ENCODE data around the gene RNPEPL1. TPM values are rescaled to one million over a fixed set of nuclear protein-coding genes. Genes with fewer than 3 reads are reported as not detected.
A peak's percentile ranks its signal among the peaks of the same experiment; 100 is the strongest.

Gene RNPEPL1
- total RNA-seq, 4 donors from 2014 or later = 31.9 to 124 (median 99.6) TPM

DNA sequence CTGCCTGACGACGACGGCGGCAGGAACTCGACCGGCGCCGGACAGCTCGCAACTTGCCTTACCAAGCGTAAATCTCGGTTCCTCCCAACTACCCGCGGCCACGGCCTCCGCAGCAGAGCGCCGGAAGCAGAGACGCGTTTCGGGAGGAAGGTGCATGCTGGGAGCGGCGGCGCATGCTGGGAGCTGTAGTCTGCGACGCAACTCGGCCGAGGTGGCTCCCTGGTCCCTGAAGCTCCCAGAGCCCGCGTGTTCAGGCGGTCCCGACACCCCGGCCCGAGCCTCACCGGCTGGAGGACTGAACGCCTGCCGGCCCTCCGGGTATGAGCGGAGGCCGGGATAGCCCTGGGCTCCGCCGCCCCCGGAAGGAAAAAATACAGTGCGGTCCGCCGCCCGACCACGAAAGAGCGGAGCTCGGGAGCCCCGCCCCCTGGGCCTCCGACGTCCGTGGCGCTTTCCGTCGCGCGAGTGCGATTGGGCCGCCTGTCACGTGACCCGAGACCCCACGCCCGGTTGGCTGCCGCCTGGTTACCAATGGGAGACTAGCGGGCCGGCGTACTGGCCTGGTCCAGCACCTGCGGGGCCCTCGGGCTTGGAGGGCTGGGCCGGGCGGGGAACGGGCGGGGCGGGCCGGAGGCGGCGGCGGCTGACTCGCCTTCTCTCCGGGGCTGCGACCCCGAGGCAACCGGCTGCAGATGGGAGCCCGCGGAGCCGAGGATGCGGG, 18.1 kb downstream of the RNPEPL1 start, which contains the start of gene CAPN10:
TSS of gene CAPN10 (plus strand) at position 537 of the 721 bp plus-strand sequence. CDS start at position 715, 178 bp downstream.
- intact Hi-C loops (cut with DNase I; ENCODE audit: low total_unique reads) = loop anchor here (1.0 to 10.0 kb wide), 6 partner anchors 20 to 1048 kb away; partner anchors contain the start of genes ATG4B, DUSP28, NDUFA10 and SNED1
- H3K9me3 ChIP-seq = no peaks in the 10 kb centered on the region
- H3K27me3 ChIP-seq = no peaks in the 10 kb centered on the region
- DNase-seq = peak; percentile 98 to 99
- peaks cover 32 to 35% of the 10 kb centered on the region in 2 donors for H3K4me1 ChIP-seq
- TF ChIP-seq, protein P1, sequence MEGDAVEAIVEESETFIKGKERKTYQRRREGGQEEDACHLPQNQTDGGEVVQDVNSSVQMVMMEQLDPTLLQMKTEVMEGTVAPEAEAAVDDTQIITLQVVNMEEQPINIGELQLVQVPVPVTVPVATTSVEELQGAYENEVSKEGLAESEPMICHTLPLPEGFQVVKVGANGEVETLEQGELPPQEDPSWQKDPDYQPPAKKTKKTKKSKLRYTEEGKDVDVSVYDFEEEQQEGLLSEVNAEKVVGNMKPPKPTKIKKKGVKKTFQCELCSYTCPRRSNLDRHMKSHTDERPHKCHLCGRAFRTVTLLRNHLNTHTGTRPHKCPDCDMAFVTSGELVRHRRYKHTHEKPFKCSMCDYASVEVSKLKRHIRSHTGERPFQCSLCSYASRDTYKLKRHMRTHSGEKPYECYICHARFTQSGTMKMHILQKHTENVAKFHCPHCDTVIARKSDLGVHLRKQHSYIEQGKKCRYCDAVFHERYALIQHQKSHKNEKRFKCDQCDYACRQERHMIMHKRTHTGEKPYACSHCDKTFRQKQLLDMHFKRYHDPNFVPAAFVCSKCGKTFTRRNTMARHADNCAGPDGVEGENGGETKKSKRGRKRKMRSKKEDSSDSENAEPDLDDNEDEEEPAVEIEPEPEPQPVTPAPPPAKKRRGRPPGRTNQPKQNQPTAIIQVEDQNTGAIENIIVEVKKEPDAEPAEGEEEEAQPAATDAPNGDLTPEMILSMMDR (IDR thresholded peaks at IDR 0.05 in 4 of 5, conservative IDR thresholded peaks at IDR 0.05 in 1 of 5) = peak in 2 of 5 experiments; percentile 43 to 54
- peak; percentile 80 to 83 for TF ChIP-seq POLR2A (IDR thresholded peaks at IDR 0.05)
- H3K27ac ChIP-seq = peak within 1 kb of the TSS; percentile 91 to 98 (median 96)
- peak within 1 kb of the TSS; percentile 74 to 98 (median 92) for H3K4me3 ChIP-seq
- peak; percentile 93 to 95 for ATAC-seq
- H3K36me3 ChIP-seq = peaks cover 0 to 4% of the 10 kb centered on the region in 2 donors
- in situ Hi-C loops (cut with MboI; ENCODE audit: low sequenced_read_pairs in 4 of 4) = no loop called here

DNA sequence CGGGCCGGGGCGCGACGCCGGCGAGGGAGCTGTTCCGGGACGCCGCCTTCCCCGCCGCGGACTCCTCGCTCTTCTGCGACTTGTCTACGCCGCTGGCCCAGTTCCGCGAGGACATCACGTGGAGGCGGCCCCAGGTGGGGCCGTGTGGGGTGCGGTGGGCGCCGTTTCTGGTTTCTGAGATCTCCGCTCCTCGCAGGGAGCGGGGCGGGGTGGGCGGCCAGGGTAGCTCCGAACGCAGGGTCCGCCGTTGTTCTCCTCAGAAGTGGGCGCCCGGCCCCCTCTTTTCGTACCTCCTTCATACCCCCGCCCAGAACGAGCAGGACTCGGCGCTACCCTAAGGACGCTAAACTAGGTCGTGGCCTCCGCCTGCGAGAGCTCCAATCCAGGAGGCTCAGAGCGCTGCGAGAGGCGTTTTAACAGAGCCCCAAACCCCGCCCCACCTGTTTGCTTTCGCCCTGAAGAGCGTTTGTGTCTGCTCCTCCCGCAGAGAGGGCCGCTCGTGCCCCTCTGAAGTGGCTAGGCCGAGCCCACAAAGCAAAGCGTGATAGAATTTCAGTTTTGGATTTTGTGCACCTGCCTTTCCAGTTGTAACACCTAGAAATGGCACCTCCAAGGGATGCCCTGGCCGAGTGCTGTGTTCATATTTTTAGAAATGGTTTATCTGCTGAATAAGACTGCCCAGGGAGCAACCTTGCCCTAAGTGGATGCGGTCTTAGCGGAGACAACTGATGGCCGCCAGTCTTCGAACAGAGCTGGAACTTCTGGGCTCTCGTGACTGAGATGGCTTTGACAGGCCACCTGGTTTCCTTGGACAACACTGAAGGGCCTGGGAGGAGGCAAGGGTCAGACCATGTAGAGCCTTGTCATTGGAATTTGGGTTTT, 18.9 kb downstream of the RNPEPL1 start:
- in situ Hi-C loops (cut with MboI; ENCODE audit: low sequenced_read_pairs in 4 of 4) = no loop called here
- TF ChIP-seq, protein P1 (IDR thresholded peaks at IDR 0.05 in 4 of 5, conservative IDR thresholded peaks at IDR 0.05 in 1 of 5) = no peak
- no peak for TF ChIP-seq POLR2A (IDR thresholded peaks at IDR 0.05)
- H3K9me3 ChIP-seq = no peaks in the 10 kb centered on the region
- H3K4me3 ChIP-seq = peak overlapping the region; percentile 74 to 98 (median 92)
- no peaks in the 10 kb centered on the region for H3K27me3 ChIP-seq
- H3K27ac ChIP-seq = peak overlapping the region; percentile 91 to 98 (median 96)
- intact Hi-C loops (cut with DNase I; ENCODE audit: low total_unique reads) = loop anchor here (1.0 to 10.0 kb wide), 6 partner anchors 21 to 1048 kb away; partner anchors contain the start of genes ATG4B, DUSP28, NDUFA10 and SNED1
- H3K4me1 ChIP-seq = peaks cover 32 to 35% of the 10 kb centered on the region in 2 donors
- ATAC-seq (peak; percentile 24 to 26), DNase-seq (no peak)
- H3K36me3 ChIP-seq = peaks cover 0 to 8% of the 10 kb centered on the region in 2 donors

DNA sequence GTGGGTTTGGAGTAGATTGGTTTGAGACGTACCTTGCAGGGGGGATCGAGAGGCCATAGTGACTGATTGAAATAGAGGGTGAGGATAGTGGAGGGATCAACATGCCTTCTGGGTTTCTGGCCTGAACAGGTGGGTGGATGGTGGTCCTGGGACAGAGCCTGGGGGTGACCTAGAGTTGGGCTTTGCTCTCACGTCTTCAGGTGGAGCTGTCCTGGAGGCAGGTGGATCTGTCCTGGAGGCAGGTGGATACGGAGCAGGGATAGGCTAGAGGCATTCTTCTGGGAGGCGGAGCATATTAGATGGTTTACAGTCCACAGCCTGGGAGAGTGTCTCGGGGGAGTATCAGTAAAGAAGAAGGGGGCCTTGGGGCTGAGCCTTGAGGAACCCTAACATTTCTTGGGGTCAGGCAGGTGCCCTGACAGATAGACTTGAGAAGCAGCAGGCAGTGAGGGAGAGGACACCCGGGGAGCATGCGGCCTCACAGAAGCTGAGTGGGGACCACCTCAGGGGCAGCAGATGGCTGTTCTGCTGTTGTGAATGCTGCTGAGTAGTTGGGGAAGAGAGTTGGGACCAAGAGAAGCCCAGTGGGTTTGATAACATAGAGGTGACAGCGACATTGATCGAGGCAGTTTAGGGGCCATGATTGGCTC, 19.8 kb downstream of the RNPEPL1 start:
- Histone ChIP-seq H3K27me3 (no peaks in the 10 kb centered on the region), H3K4me3 (peak overlapping the region in 2 of 4 donors; percentile 89 to 98), H3K36me3 (peaks cover 0 to 12% of the 10 kb centered on the region in 2 donors), H3K9me3 (no peaks in the 10 kb centered on the region), H3K4me1 (peaks cover 32 to 35% of the 10 kb centered on the region in 2 donors), H3K27ac (no peak overlapping the region)
- intact Hi-C loops (cut with DNase I; ENCODE audit: low total_unique reads) = loop anchor here (5.0 to 10.0 kb wide), 4 partner anchors 247 to 1047 kb away; partner anchors contain the start of genes ATG4B, NDUFA10, SNED1 and THAP4
- DNase-seq = no peak
- in situ Hi-C loops (cut with MboI; ENCODE audit: low sequenced_read_pairs in 4 of 4) = no loop called here
- TF ChIP-seq, protein P1 (IDR thresholded peaks at IDR 0.05 in 4 of 5, conservative IDR thresholded peaks at IDR 0.05 in 1 of 5) = no peak
- no peak for ATAC-seq

DNA sequence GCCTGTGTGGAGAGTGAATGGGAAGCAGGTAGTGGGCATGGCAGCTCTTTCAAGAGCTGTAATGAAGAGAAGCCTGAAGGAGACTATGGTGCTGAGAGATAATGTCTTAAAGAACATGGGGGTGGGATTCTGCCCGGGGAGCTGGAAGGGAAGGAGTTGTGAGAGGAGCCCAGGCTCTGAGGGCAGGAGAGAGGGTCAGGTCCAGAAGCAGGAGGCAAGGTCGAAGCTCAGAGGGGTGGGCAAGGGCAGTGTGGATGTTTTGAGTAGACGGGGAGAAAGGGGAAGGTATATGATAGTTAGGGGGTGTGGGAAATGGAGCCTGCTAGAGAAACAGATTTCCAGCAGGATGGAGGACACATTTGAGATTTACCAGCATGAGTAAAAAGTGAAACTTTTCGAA, 20.4 kb downstream of the RNPEPL1 start:
- intact Hi-C loops (cut with DNase I; ENCODE audit: low total_unique reads) (loop anchor here (5.0 to 10.0 kb wide), 4 partner anchors 246 to 1046 kb away; partner anchors contain the start of genes ATG4B, NDUFA10, SNED1 and THAP4), in situ Hi-C loops (cut with MboI; ENCODE audit: low sequenced_read_pairs in 4 of 4) (no loop called here)
- Histone ChIP-seq H3K27me3 (no peaks in the 10 kb centered on the region), H3K4me1 (peaks cover 32 to 35% of the 10 kb centered on the region in 2 donors), H3K9me3 (no peaks in the 10 kb centered on the region), H3K27ac (no peak overlapping the region), H3K36me3 (peaks cover 0 to 12% of the 10 kb centered on the region in 2 donors), H3K4me3 (no peak overlapping the region)
- ATAC-seq (no peak), DNase-seq (no peak)
- TF ChIP-seq, protein P1 (IDR thresholded peaks at IDR 0.05 in 4 of 5, conservative IDR thresholded peaks at IDR 0.05 in 1 of 5) = no peak
- TF ChIP-seq POLR2A (IDR thresholded peaks at IDR 0.05) = no peak

All from gastrocnemius medialis (tissue), 4 donors.